H1 (cell line): ENCODE measurements around the gene BCAR1.
"Not testable (repeated sequence)": the region's sequence is repeated elsewhere in the genome, so short reads cannot be mapped to it uniquely, and the experiment has no call there.

Experiments
- CHD1 ChIP-seq: IDR thresholded peaks from 2 replicates; pipeline ENCODE4 v1.6.1; 2012; ENCODE audit warnings: low read depth, low read length, improper control_type of control experiment
- CREB1 ChIP-seq: IDR thresholded peaks from 2 replicates; pipeline ENCODE4 v1.6.1; 2012; ENCODE audit warnings: inconsistent platforms
- EP300 ChIP-seq, 2 experiments: IDR thresholded peaks; 1 replicate in 1 of 2; 2 replicates in 1 of 2; pipeline ENCODE4 v1.6.1; 2011 to 2012; ENCODE audit warnings: low read depth in 2 of 2, low read length in 2 of 2, mild to moderate bottlenecking in 2 of 2, borderline replicate concordance in 1 of 2, inconsistent platforms in 1 of 2, moderate library complexity in 1 of 2
- EZH2 ChIP-seq: fragments of 200-600 bp; sonication (generic); IDR thresholded peaks from 2 replicates; pipeline ENCODE4 v1.7.1; 2012; ENCODE audit warnings: low read depth, mild to moderate bottlenecking, moderate library complexity, low read length, inconsistent platforms; ENCODE audit not compliant: severe bottlenecking
- JUND ChIP-seq: IDR thresholded peaks from 2 replicates; pipeline ENCODE4 v1.6.1; 2011; ENCODE audit warnings: mild to moderate bottlenecking, improper control_type of control experiment, low read length
- POLR2AphosphoS5 ChIP-seq: IDR thresholded peaks from 2 replicates; pipeline ENCODE4 v1.6.1; 2011; ENCODE audit warnings: low read depth, low read length
- RAD21 ChIP-seq, 2 experiments: IDR thresholded peaks in 1 of 2; conservative IDR thresholded peaks in 1 of 2; 2 replicates each; pipeline ENCODE4 v1.6.1; 2011; ENCODE audit warnings: low read depth in 2 of 2, low read length in 2 of 2, improper control_type of control experiment in 1 of 2, inconsistent platforms in 1 of 2, mild to moderate bottlenecking in 1 of 2, moderate library complexity in 1 of 2
- TAF1 ChIP-seq: IDR thresholded peaks from 2 replicates; pipeline ENCODE4 v1.6.1; 2011; ENCODE audit warnings: mild to moderate bottlenecking, low read depth, low read length
- TBP ChIP-seq: IDR thresholded peaks from 2 replicates; pipeline ENCODE4 v1.6.1; 2011; ENCODE audit warnings: low read depth, low read length, improper control_type of control experiment
- TF ChIP-seq, protein P1 (sequence below), 3 experiments: IDR thresholded peaks; 1 replicate in 2 of 3; 2 replicates in 1 of 3; pipeline versions ENCODE4 v1.5.1 to v1.6.1; 2011; ENCODE audit warnings: low read length in 3 of 3, mild to moderate bottlenecking in 3 of 3, inconsistent platforms in 2 of 3, low read depth in 1 of 3, moderate library complexity in 1 of 3; ENCODE audit not compliant: insufficient read depth in 1 of 3; ENCODE audit errors: control extremely low read depth in 1 of 3

DNA sequence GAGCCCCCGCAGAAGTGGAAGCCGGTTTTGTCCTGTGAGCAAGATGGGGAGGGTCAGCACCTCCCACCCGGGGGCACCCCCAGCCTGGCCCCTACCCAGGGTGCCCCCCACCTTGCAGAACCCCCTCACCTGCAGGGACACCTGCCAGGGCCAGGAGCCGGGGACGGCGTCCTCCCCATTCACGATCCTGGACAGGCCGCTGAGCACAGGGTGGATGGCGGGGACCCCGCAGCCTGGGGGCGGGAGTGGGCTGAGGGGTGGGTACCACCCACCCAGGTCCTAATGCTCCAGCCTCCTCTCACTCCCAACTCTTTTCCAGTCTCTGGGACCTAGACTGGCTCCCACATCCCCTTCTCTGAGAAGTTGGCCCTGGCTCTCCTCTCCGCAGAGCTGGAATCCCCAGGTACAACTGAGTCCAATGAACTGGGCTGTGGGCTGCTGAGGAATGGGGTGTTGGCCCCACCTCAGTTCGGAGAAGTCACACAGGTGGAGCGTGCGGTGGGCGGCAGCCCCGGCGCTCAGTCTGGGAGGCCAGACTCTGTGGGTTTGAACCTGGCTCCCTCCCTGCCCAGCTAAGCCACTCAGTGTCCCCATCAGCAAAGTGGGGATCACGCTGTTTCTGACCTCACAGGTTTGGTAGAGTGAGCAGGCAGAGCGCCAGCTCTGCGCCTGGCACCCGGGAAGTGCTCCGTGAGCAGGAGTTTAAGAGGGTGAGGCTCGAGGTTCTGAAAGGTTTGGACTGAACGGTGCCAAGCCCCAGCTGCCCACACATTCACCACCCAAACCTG lies 45.3 kb downstream of the BCAR1 start:
- TF ChIP-seq CREB1; CHD1; EP300 (IDR thresholded peaks at IDR 0.05; ENCODE audit: borderline replicate concordance in 1 of 2, low read depth in 2 of 2, low read length in 2 of 2); EZH2; RAD21 (IDR thresholded peaks at IDR 0.05 in 1 of 2, conservative IDR thresholded peaks at IDR 0.05 in 1 of 2; ENCODE audit: low read depth in 2 of 2, low read length in 2 of 2); POLR2AphosphoS5; TAF1; JUND; TBP: not testable (repeated sequence)
- TF ChIP-seq, protein P1, sequence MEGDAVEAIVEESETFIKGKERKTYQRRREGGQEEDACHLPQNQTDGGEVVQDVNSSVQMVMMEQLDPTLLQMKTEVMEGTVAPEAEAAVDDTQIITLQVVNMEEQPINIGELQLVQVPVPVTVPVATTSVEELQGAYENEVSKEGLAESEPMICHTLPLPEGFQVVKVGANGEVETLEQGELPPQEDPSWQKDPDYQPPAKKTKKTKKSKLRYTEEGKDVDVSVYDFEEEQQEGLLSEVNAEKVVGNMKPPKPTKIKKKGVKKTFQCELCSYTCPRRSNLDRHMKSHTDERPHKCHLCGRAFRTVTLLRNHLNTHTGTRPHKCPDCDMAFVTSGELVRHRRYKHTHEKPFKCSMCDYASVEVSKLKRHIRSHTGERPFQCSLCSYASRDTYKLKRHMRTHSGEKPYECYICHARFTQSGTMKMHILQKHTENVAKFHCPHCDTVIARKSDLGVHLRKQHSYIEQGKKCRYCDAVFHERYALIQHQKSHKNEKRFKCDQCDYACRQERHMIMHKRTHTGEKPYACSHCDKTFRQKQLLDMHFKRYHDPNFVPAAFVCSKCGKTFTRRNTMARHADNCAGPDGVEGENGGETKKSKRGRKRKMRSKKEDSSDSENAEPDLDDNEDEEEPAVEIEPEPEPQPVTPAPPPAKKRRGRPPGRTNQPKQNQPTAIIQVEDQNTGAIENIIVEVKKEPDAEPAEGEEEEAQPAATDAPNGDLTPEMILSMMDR (IDR thresholded peaks at IDR 0.05; ENCODE audit: control extremely low read depth in 1 of 3, insufficient read depth in 1 of 3, low read depth in 1 of 3, low read length in 3 of 3) = not testable (repeated sequence)
